Measurements from ENCODE around the gene DHX36. TPM values are rescaled to one million over a fixed set of nuclear protein-coding genes. Genes with fewer than 3 reads are reported as not detected.
A peak's percentile ranks its signal among the peaks of the same experiment; 100 is the strongest.

DHX36 gene
- total RNA-seq, 1 donor, result 53.4 TPM

DNA sequence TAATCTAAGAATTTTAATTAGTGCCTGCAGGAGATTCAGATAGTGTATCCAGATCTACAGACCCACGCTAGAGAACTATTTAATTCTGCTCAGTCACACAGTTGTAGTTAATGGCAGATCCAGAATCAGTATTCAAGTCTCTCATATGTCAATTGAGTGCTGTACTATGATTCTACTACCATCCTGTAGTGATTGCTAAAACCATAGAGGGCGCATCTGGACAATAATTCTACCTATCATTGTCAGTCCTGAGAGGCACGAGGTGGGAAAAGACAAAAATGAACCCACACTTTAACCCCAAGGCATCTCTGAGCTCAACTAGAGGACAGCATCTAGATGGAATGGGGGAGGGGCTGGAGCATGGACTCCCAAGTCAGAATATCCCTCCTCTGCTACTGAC lies 22.7 kb downstream of the DHX36 start:
- DNase-seq (ENCODE audit: low read depth), result no peak
- no peak overlapping the region for H3K4me3 ChIP-seq (ENCODE audit: low read depth, low read length)
- TF ChIP-seq, protein P1, sequence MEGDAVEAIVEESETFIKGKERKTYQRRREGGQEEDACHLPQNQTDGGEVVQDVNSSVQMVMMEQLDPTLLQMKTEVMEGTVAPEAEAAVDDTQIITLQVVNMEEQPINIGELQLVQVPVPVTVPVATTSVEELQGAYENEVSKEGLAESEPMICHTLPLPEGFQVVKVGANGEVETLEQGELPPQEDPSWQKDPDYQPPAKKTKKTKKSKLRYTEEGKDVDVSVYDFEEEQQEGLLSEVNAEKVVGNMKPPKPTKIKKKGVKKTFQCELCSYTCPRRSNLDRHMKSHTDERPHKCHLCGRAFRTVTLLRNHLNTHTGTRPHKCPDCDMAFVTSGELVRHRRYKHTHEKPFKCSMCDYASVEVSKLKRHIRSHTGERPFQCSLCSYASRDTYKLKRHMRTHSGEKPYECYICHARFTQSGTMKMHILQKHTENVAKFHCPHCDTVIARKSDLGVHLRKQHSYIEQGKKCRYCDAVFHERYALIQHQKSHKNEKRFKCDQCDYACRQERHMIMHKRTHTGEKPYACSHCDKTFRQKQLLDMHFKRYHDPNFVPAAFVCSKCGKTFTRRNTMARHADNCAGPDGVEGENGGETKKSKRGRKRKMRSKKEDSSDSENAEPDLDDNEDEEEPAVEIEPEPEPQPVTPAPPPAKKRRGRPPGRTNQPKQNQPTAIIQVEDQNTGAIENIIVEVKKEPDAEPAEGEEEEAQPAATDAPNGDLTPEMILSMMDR (IDR thresholded peaks at IDR 0.05; ENCODE audit: insufficient read depth, low read length), result no peak

DNA sequence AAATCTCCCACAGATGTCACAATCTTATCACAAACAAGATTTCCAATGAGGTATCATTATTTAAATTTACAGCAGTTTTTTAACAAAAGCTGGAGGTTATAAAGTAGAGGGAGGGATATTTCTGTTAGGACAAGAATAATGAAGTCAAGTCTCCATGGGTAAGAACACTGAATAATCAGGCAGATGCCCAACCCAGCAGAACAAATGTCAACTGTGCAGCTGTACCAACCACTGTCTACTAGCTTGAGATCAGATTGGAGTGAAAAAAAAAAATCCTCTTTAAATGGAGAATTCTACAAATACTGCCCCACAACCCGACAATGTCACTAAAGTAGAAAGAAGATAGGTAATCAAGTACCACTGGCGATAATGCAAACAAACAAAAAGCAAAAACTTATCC lies 30.3 kb downstream of the DHX36 start:
- TF ChIP-seq, protein P1 (IDR thresholded peaks at IDR 0.05; ENCODE audit: insufficient read depth, low read length), result no peak
- no peak overlapping the region for H3K4me3 ChIP-seq (ENCODE audit: low read depth, low read length)
- no peak for DNase-seq (ENCODE audit: low read depth)

DNA sequence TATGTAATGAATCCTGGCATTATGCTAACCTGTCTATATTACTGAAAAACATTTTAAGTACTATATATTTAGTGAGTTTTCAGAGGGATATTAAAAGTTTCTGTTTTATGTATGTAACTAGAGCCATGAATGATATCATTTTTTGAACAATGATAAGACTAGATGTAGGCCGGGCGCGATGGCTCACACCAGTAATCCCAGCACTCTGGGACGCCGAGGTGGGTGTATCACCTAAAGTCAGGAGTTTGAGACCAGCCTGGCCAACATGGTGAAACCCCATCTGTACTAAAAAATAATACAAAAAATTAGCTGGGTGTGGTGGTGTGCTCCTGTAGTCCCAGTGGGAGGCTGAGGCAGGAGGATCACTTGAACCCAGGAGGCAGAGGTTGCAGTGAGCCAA lies 34.1 kb downstream of the DHX36 start:
- no peak for DNase-seq (ENCODE audit: low read depth)
- TF ChIP-seq, protein P1 (IDR thresholded peaks at IDR 0.05; ENCODE audit: insufficient read depth, low read length), result no peak

DNA sequence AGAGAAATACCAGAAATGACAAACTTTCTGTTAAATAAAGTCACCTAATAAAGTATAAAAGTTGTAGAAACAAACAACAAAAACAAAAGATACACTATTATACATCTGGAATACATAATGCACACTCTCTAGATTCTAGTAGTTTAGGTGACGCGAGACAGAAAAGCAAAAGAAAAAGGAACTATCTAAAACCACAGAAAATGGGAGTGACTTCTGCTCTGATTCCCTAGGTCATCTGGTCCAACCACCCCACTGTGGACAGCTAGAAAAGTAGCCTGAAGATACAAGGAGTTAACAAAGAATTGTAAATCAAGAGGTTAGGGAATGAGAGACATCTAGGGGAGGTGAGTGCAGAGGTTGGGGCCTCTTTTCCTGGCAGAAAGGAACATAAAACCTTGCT lies 39.1 kb downstream of the DHX36 start:
- no peak overlapping the region for H3K4me3 ChIP-seq (ENCODE audit: low read depth, low read length)
- TF ChIP-seq, protein P1 (IDR thresholded peaks at IDR 0.05; ENCODE audit: insufficient read depth, low read length), result no peak
- no peak for DNase-seq (ENCODE audit: low read depth)

More for the DNA sequence above, 34.1 kb downstream of the DHX36 start:
- H3K4me3 ChIP-seq (ENCODE audit: low read depth, low read length), result no peak overlapping the region

DNA sequence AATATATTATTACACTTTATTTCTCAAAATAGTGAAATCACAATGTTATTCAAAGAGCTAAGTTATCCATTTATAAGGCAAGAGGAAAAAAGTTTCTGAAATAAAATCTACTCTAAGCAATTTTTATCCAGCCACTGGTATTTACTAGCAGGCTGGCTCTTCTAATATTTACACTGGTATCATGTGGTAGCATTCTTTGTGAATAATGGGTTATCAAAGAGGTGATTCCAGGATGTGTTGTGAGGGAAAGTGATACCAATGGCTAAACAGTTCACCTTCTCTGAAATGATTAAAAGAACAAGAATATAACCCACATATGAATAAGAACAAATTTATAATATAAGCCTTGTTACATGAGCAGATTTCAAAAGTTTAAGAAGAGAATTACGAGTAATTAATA lies 44.1 kb downstream of the DHX36 start:
- TF ChIP-seq, protein P1 (IDR thresholded peaks at IDR 0.05; ENCODE audit: insufficient read depth, low read length), result no peak
- DNase-seq (ENCODE audit: low read depth), result no peak
- H3K4me3 ChIP-seq (ENCODE audit: low read depth, low read length), result no peak overlapping the region

DNA sequence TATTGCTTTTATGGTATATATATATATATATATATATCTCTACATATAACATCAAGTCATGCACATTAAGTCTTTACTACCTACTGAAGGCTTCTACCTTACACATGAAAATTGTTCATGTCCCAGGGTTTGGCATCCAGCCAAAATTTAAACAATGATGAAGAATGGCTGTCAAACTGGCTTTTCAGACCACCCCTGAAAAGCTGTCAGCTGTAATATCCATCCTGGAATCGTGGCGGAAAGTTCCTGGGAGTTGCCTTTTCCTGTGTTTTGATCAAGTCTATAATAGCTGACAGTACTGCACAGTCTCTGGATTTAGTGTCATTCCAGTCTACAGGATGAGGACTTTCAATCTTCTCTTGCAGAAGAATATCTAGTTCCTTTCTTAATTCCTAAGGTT lies 48.3 kb downstream of the DHX36 start:
- H3K4me3 ChIP-seq (ENCODE audit: low read depth, low read length), result no peak overlapping the region
- DNase-seq (ENCODE audit: low read depth), result peak; percentile 3
- TF ChIP-seq, protein P1 (IDR thresholded peaks at IDR 0.05; ENCODE audit: insufficient read depth, low read length), result no peak

DNA sequence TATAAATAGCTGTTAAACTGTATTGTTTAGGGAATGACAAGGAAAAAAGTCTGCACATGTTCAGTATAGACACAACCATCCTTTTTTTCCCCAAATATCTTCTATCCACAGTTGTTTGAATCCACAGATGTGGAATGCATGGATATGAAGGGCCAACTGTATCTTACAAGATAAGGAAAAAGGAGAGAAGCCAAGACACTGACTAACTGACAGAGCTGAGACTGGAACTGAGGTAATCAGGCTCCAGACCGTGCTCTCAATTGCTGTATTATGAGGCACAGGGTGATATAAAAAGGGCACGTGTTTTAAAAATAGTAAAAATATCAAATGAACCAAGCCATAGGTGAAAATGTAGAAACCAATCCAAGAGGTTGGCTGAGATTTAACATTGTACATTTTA lies 49.0 kb downstream of the DHX36 start:
- DNase-seq (ENCODE audit: low read depth), result peak; percentile 38
- H3K4me3 ChIP-seq (ENCODE audit: low read depth, low read length), result no peak overlapping the region
- TF ChIP-seq, protein P1 (IDR thresholded peaks at IDR 0.05; ENCODE audit: insufficient read depth, low read length), result no peak

All from fibroblast of the aortic adventitia (primary cell).